Lower lobe of right lung (tissue), 2 donors: ENCODE results near the gene DEPDC4. TPM values are rescaled to one million over a fixed set of nuclear protein-coding genes. Genes with fewer than 3 reads are reported as not detected.

Experiments
- ATAC-seq, 2 donors: fragments of 200-7000 bp; cut with Tn5 transposase; one replicate each; pipeline ENCODE4 v1.9.1; 2020 to 2022; ENCODE audit warnings: mild to moderate bottlenecking in 2 of 2, moderate library complexity in 2 of 2
- DNase-seq: peaks from one replicate; pipeline ENCODE4 v3.0.0-alpha.2; 2020
- H3K27ac ChIP-seq: fragments of 200-600 bp; one replicate; pipeline ENCODE4 v1.8.0; 2022
- H3K27me3 ChIP-seq: fragments of 200-600 bp; one replicate; pipeline ENCODE4 v1.8.0; 2022; ENCODE audit warnings: low read depth
- H3K36me3 ChIP-seq: fragments of 200-600 bp; one replicate; pipeline ENCODE4 v1.8.0; 2022; ENCODE audit warnings: mild to moderate bottlenecking
- H3K4me1 ChIP-seq: fragments of 200-600 bp; one replicate; pipeline ENCODE4 v1.8.0; 2022
- H3K4me3 ChIP-seq: fragments of 200-600 bp; one replicate; pipeline ENCODE4 v1.8.0; 2022; ENCODE audit warnings: mild to moderate bottlenecking
- H3K9me3 ChIP-seq: fragments of 200-600 bp; one replicate; pipeline ENCODE4 v1.8.0; 2022
- CTCF ChIP-seq: fragments of 200-600 bp; IDR thresholded peaks from one replicate; pipeline ENCODE4 v1.8.0; 2022; ENCODE audit warnings: antibody characterized with exemption, mild to moderate bottlenecking
- intact Hi-C: fragments of 100-400 bp; cut with DNase I; formaldehyde crosslinking; loops from one replicate; pipeline ENCODE4 v1.11.0; 2022
- total RNA-seq: library from RNA; stranded (reverse); fragmentation: NEBNext Ultra II Directional; extraction: Animal tissue kit (Norgen Biotek cat#: 25700); gene quantifications from one replicate; pipeline ENCODE4 v1.2.1, GENCODE V29; 2021
- donor health status: DM: no; HTN: yes; CAD: no; lungs with severe emphysema.

DEPDC4 gene
- total RNA-seq, 1 donor from 2014 or later = 2.0 TPM

- TF ChIP-seq CTCF = no peak
- Histone ChIP-seq H3K27me3 (no peaks in the 10 kb centered on the region), H3K36me3 (no peaks in the 10 kb centered on the region), H3K9me3 (no peaks in the 10 kb centered on the region), H3K27ac (no peak overlapping the region), H3K4me3 (no peak overlapping the region), H3K4me1 (no peaks in the 10 kb centered on the region)
- intact Hi-C loops = no loop called here
- no peak for DNase-seq
- no peak for ATAC-seq
These were observed 12.0 kb downstream of the DEPDC4 start for GRCh38 chr12:100254876-100255275.

- intact Hi-C loops = no loop called here
- DNase-seq = no peak
- H3K4me3 ChIP-seq = no peak overlapping the region
- H3K4me1 ChIP-seq = no peaks in the 10 kb centered on the region
- no peaks in the 10 kb centered on the region for H3K9me3 ChIP-seq
- H3K36me3 ChIP-seq = no peaks in the 10 kb centered on the region
- ATAC-seq = no peak
- TF ChIP-seq CTCF = no peak
- H3K27ac ChIP-seq = no peak overlapping the region
- H3K27me3 ChIP-seq = no peaks in the 10 kb centered on the region
These were observed 13.4 kb downstream of the DEPDC4 start for GRCh38 chr12:100253437-100253836.

DNA sequence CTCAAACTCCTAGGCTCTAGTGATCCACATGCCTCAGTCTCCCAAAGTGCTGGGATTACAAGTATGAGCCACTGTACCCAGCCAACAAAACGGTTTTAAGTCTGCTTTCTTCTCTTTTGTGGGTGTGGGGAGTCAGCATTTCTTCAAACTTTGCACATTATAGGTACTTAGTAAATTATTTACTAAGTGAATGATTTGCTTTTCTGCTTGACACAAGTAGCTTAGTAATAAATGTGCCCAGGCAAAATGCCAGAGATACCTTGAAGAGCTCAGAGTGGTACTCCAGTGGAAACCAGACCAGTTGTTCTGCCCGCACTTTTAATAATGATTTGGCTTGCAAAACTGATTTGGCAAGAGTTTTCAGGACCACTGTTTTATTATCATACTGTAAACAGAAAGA lies 15.0 kb downstream of the DEPDC4 start:
- Histone ChIP-seq H3K27me3 (no peaks in the 10 kb centered on the region), H3K27ac (no peak overlapping the region), H3K9me3 (no peaks in the 10 kb centered on the region), H3K36me3 (no peaks in the 10 kb centered on the region), H3K4me3 (no peak overlapping the region), H3K4me1 (no peaks in the 10 kb centered on the region)
- no peak for TF ChIP-seq CTCF
- no peak for DNase-seq
- ATAC-seq = peak; percentile 77 to 94
- intact Hi-C loops = no loop called here

DNA sequence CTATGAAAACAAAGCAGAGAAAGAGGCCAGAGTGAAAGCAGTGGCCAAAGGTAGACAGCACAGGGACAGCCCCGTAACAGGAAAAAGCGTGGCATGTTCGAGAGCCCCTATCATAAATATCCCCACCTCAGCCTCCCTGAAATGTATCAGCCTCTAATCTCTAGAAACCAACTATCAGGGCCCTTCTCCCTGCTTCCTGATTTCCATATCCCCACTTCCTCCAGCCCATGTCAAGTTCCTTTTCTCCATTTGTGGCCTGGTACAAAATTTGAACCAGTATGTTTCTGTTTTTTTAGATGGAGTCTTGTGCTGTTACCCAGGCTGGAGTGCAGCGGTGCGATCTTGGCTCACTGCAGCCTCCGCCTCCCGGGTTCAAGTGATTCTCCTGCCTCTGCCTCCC lies 16.9 kb downstream of the DEPDC4 start:
- no peak overlapping the region for H3K4me3 ChIP-seq
- intact Hi-C loops = no loop called here
- no peak overlapping the region for H3K27ac ChIP-seq
- no peak for TF ChIP-seq CTCF
- no peaks in the 10 kb centered on the region for H3K27me3 ChIP-seq
- DNase-seq = no peak
- H3K36me3 ChIP-seq = no peaks in the 10 kb centered on the region
- no peak for ATAC-seq
- H3K4me1 ChIP-seq = no peaks in the 10 kb centered on the region
- H3K9me3 ChIP-seq = no peaks in the 10 kb centered on the region

- H3K4me3 ChIP-seq = no peak overlapping the region
- ATAC-seq (no peak), DNase-seq (no peak)
- intact Hi-C loops = no loop called here
- no peaks in the 10 kb centered on the region for H3K4me1 ChIP-seq
- no peak overlapping the region for H3K27ac ChIP-seq
- TF ChIP-seq CTCF = no peak
- H3K36me3 ChIP-seq = no peaks in the 10 kb centered on the region
- H3K9me3 ChIP-seq = no peaks in the 10 kb centered on the region
- H3K27me3 ChIP-seq = no peaks in the 10 kb centered on the region
These were observed 18.0 kb downstream of the DEPDC4 start for GRCh38 chr12:100248886-100249285.

DNA sequence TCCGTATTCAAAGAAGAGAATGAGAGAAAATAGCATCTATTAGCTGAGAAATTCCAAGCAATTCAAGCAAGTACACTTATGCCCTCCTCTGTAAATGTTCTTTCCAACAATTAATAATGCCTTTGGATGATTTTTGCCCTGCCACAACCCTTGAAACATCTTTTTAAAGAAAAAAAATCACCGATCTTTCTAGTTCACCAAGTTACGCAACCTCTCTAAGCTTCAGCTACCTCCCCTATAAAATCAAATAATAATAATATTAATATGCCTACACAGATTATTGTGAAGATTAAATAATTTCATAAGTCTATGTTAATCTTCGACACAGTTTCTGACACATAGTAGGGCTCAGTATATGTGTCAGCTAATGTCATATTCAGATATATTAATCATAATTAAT lies 19.1 kb downstream of the DEPDC4 start:
- ATAC-seq = no peak
- Histone ChIP-seq H3K4me1 (no peaks in the 10 kb centered on the region), H3K27me3 (no peaks in the 10 kb centered on the region), H3K27ac (no peak overlapping the region), H3K9me3 (no peaks in the 10 kb centered on the region), H3K36me3 (no peaks in the 10 kb centered on the region), H3K4me3 (no peak overlapping the region)
- intact Hi-C loops = no loop called here
- no peak for DNase-seq
- TF ChIP-seq CTCF = no peak
